ENCODE measurements around the gene CLCNKA. TPM values are rescaled to one million over a fixed set of nuclear protein-coding genes. Genes with fewer than 3 reads are reported as not detected.

The CLCNKA gene
- total and polyA plus RNA-seq, 12 donors, result 0.18 to 52.5 (median 2.1) TPM

DNA sequence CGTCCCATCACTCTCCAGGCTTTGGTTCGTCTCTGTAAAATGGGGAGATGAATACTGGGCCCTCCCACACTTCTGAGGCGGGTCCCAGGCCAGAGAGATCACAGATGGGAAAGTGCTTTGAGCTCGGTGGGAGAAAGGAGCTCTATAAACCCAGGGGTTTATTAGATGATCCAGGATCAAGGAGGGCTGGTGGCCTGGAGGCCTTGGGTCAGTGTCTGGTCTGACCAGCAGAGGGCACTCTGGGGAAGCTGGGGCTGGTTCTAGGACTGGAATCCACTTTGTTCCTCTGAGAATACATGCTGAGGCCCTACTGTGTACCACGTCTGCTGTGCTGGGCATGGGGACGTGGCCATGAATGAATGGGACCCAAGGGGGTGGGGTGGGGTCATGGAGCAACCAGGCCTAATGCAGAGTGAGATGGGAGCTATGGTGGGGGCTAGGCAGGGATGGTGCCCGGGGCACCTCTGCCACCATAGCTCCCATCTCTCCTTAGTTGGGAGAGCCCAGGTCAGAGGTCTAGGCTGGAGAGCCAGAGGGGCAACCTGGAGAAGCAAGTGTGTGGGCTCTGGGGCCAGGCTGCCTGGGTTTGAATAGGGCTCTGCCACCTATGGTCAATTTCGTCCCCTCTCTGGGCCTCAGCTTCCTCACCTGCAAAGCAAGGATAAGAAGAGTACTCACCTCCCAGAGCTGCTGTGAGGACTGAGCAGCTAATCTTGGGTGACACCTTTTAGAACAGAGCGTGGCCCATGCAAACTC is 60.6 kb downstream of the CLCNKA start:
- Histone ChIP-seq H3K4me3 (no peak overlapping the region), H3K27me3 (no peaks in the 10 kb centered on the region), H3K27ac (no peak overlapping the region), H3K36me3 (replicated peaks in 1 of 2) (no peaks in the 10 kb centered on the region), H3K4me1 (replicated peaks in 1 of 2) (peaks cover 0 to 5% of the 10 kb centered on the region in 2 donors), H3K9me3 (replicated peaks in 1 of 3) (no peaks in the 10 kb centered on the region)
- DNase-seq, result peak; percentile 51 to 85 (median 74)
- intact Hi-C loops (cut with DNase I), result loop anchor here (2.0 to 10.0 kb wide), 4 partner anchors 52 to 272 kb away; partner anchors contain the start of gene FBXO42 (in 2 of the 2)
- 67 to 77% (median 71%) methylated on average over 7 to 9 of the region's 9 CpGs for WGBS, 4 donors
- TF ChIP-seq, protein P1, sequence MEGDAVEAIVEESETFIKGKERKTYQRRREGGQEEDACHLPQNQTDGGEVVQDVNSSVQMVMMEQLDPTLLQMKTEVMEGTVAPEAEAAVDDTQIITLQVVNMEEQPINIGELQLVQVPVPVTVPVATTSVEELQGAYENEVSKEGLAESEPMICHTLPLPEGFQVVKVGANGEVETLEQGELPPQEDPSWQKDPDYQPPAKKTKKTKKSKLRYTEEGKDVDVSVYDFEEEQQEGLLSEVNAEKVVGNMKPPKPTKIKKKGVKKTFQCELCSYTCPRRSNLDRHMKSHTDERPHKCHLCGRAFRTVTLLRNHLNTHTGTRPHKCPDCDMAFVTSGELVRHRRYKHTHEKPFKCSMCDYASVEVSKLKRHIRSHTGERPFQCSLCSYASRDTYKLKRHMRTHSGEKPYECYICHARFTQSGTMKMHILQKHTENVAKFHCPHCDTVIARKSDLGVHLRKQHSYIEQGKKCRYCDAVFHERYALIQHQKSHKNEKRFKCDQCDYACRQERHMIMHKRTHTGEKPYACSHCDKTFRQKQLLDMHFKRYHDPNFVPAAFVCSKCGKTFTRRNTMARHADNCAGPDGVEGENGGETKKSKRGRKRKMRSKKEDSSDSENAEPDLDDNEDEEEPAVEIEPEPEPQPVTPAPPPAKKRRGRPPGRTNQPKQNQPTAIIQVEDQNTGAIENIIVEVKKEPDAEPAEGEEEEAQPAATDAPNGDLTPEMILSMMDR (IDR thresholded peaks at IDR 0.05), result peak; percentile 73 to 86 (median 82)
- TF ChIP-seq POLR2A (IDR thresholded peaks at IDR 0.05), result no peak

DNA sequence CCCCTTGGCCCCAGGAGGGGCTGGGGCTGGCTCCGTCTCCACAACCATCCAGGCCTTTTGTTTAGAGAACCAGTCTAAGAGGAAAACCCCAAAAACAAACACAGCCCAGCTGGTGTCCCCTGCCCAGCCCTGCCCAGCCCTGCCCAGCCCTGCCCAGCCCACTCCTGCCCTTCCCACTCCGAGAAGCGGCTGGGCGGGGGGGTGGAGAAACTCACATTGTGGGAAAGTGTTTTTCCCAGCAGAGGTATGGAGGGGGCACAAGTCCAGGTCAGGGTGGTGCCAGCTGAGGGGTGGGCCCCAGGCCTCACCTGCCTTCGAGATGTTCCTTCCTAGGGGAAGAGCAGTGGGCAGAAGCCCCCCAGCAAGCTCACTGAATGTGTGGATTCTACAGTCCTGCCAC is 61.6 kb downstream of the CLCNKA start:
- H3K4me3 ChIP-seq, result no peak overlapping the region
- H3K4me1 ChIP-seq (replicated peaks in 1 of 2), result peaks cover 0 to 4% of the 10 kb centered on the region in 2 donors
- H3K9me3 ChIP-seq (replicated peaks in 1 of 3), result no peaks in the 10 kb centered on the region
- no peak overlapping the region for H3K27ac ChIP-seq
- DNase-seq, result peak in 1 of 7 donors; percentile 13
- no peaks in the 10 kb centered on the region for H3K27me3 ChIP-seq
- intact Hi-C loops (cut with DNase I), result loop anchor here (2.0 to 10.0 kb wide), 4 partner anchors 51 to 271 kb away; partner anchors contain the start of gene FBXO42 (in 2 of the 2)
- H3K36me3 ChIP-seq (replicated peaks in 1 of 2), result no peaks in the 10 kb centered on the region
- TF ChIP-seq POLR2A (IDR thresholded peaks at IDR 0.05), result no peak
- TF ChIP-seq, protein P1 (IDR thresholded peaks at IDR 0.05), result no peak
- 78 to 96% (median 81%) methylated on average over 1 to 5 of the region's 5 CpGs for WGBS, 4 donors

Small RNAs within 50 kb of the gene (small RNA-seq; reads per million reads assigned to genes)
- 0 reads per million in 2 donors for gene AL355994.1
- 0 reads per million in 2 donors for gene AL355994.5

Other genes starting within 250 kb of the CLCNKA start
- 1 to 10 TPM in 2 of 9 donors, under 1 TPM in 7; 0.24 to 6.0 (median 0.74) TPM for gene UQCRHL, start 214.4 kb upstream of the CLCNKA start, total RNA-seq
- gene UQCRHL, start 214.4 kb upstream of the CLCNKA start, polyA plus RNA-seq, result 1 to 10 TPM; 1.2 to 4.5 (median 2.3) TPM
- 10 to 100 TPM; 17.4 to 51.2 (median 34.2) TPM for gene SPEN, start 174.3 kb upstream of the CLCNKA start, total RNA-seq
- 10 to 100 TPM; 16.4 to 31.2 (median 18.8) TPM for gene SPEN, start 174.3 kb upstream of the CLCNKA start, polyA plus RNA-seq
- gene ZBTB17, start 45.9 kb upstream of the CLCNKA start, total RNA-seq, result 10 to 100 TPM; 21.6 to 50.2 (median 33.3) TPM
- gene ZBTB17, start 45.9 kb upstream of the CLCNKA start, polyA plus RNA-seq, result 100 to 1,000 TPM in 2 of 3 donors, 1 to 10 TPM in 1; 8.0 to 172 (median 114) TPM
- not detected for gene SRARP, start 17.8 kb upstream of the CLCNKA start, total RNA-seq
- not detected for gene SRARP, start 17.8 kb upstream of the CLCNKA start, polyA plus RNA-seq
- 100 to 1,000 TPM in 4 of 9 donors, 10 to 100 TPM in 5; 13.4 to 633 (median 80.1) TPM for gene HSPB7, start 4.0 kb upstream of the CLCNKA start, total RNA-seq
- 100 to 1,000 TPM in 1 of 3 donors, 10 to 100 TPM in 2; 52.7 to 488 (median 90.1) TPM for gene HSPB7, start 4.0 kb upstream of the CLCNKA start, polyA plus RNA-seq
- gene CLCNKB, start 21.7 kb downstream of the CLCNKA start, total RNA-seq, result 1 to 10 TPM in 7 of 9 donors, under 1 TPM in 2; 0.67 to 9.9 (median 2.8) TPM
- 1 to 10 TPM in 2 of 3 donors, under 1 TPM in 1; 0.88 to 4.4 (median 2.4) TPM for gene CLCNKB, start 21.7 kb downstream of the CLCNKA start, polyA plus RNA-seq
- 10 to 100 TPM in 2 of 9 donors, 1 to 10 TPM in 7; 3.4 to 12.0 (median 7.5) TPM for gene FAM131C, start 51.6 kb downstream of the CLCNKA start, total RNA-seq
- 1 to 10 TPM; 3.0 to 5.0 (median 3.8) TPM for gene FAM131C, start 51.6 kb downstream of the CLCNKA start, polyA plus RNA-seq
- gene EPHA2, start 134.0 kb downstream of the CLCNKA start, total RNA-seq, result 10 to 100 TPM in 8 of 9 donors, under 1 TPM in 1; 0.83 to 49.5 (median 17.0) TPM
- gene EPHA2, start 134.0 kb downstream of the CLCNKA start, polyA plus RNA-seq, result 10 to 100 TPM in 2 of 3 donors, 1 to 10 TPM in 1; 2.7 to 15.3 (median 11.5) TPM
- gene ARHGEF19, start 190.6 kb downstream of the CLCNKA start, total RNA-seq, result 10 to 100 TPM in 8 of 9 donors, 1 to 10 TPM in 1; 4.8 to 46.2 (median 23.1) TPM
- gene ARHGEF19, start 190.6 kb downstream of the CLCNKA start, polyA plus RNA-seq, result 10 to 100 TPM; 19.1 to 28.2 (median 19.1) TPM
- 10 to 100 TPM in 8 of 9 donors, 1 to 10 TPM in 1; 6.3 to 21.3 (median 12.4) TPM for gene CPLANE2, start 215.1 kb downstream of the CLCNKA start, total RNA-seq
- 1 to 10 TPM; 2.8 to 6.3 (median 3.0) TPM for gene CPLANE2, start 215.1 kb downstream of the CLCNKA start, polyA plus RNA-seq

Measured in adrenal gland (tissue), 12 donors.